Measurements from ENCODE around the gene ANLN.
"Not testable (repeated sequence)": the region's sequence is repeated elsewhere in the genome, so short reads cannot be mapped to it uniquely, and the experiment has no call there.

The ANLN gene

GRCh38 chr7:36496576-36496975 is 106.9 kb downstream of the ANLN start:
- Histone ChIP-seq H3K4me3 (ENCODE audit: insufficient read depth, low read length, poor library complexity, severe bottlenecking) (no peak overlapping the region), H3K79me2 (ENCODE audit: insufficient read depth, low read length) (no peaks in the 10 kb centered on the region), H2AFZ (ENCODE audit: low read depth, low read length, severe bottlenecking) (no peak overlapping the region), H3K9me3 (ENCODE audit: insufficient read depth, low read length) (no peaks in the 10 kb centered on the region), H3F3A (ENCODE audit: insufficient read depth) (no peaks in the 10 kb centered on the region), H3K27me3 (ENCODE audit: low read length) (no peaks in the 10 kb centered on the region), H3K36me3 (ENCODE audit: low read length) (no peaks in the 10 kb centered on the region), H3K4me2 (ENCODE audit: low read depth, low read length, poor library complexity, severe bottlenecking) (no peak overlapping the region), H3K9ac (ENCODE audit: low read length) (no peak overlapping the region), H4K20me1 (ENCODE audit: low read depth, low read length) (no peaks in the 10 kb centered on the region), H3K27ac (ENCODE audit: low read depth, low read length) (no peak overlapping the region), H3K9me2 (replicated peaks; ENCODE audit: insufficient read depth, low read length) (no peaks in the 10 kb centered on the region)
- TF ChIP-seq, protein P1, sequence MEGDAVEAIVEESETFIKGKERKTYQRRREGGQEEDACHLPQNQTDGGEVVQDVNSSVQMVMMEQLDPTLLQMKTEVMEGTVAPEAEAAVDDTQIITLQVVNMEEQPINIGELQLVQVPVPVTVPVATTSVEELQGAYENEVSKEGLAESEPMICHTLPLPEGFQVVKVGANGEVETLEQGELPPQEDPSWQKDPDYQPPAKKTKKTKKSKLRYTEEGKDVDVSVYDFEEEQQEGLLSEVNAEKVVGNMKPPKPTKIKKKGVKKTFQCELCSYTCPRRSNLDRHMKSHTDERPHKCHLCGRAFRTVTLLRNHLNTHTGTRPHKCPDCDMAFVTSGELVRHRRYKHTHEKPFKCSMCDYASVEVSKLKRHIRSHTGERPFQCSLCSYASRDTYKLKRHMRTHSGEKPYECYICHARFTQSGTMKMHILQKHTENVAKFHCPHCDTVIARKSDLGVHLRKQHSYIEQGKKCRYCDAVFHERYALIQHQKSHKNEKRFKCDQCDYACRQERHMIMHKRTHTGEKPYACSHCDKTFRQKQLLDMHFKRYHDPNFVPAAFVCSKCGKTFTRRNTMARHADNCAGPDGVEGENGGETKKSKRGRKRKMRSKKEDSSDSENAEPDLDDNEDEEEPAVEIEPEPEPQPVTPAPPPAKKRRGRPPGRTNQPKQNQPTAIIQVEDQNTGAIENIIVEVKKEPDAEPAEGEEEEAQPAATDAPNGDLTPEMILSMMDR (IDR thresholded peaks at IDR 0.05; ENCODE audit: insufficient read depth, low read length, poor library complexity, severe bottlenecking): no peak
- TF ChIP-seq EZH2phosphoT487 (conservative IDR thresholded peaks at IDR 0.05; ENCODE audit: low read length): no peak

GRCh38 chr7:36497176-36497575 is 107.5 kb downstream of the ANLN start:
- H3K79me2 ChIP-seq (ENCODE audit: insufficient read depth, low read length); H3K9ac ChIP-seq (ENCODE audit: low read length); H3F3A ChIP-seq (ENCODE audit: insufficient read depth); H3K27me3 ChIP-seq (ENCODE audit: low read length); H4K20me1 ChIP-seq (ENCODE audit: low read depth, low read length); H3K4me2 ChIP-seq (ENCODE audit: low read depth, low read length, poor library complexity, severe bottlenecking); H3K9me3 ChIP-seq (ENCODE audit: insufficient read depth, low read length); H3K27ac ChIP-seq (ENCODE audit: low read depth, low read length); H3K4me3 ChIP-seq (ENCODE audit: insufficient read depth, low read length, poor library complexity, severe bottlenecking); H2AFZ ChIP-seq (ENCODE audit: low read depth, low read length, severe bottlenecking); H3K36me3 ChIP-seq (ENCODE audit: low read length); H3K9me2 ChIP-seq (replicated peaks; ENCODE audit: insufficient read depth, low read length): not testable (repeated sequence)

GRCh38 chr7:36497775-36498174 is 108.1 kb downstream of the ANLN start:
- TF ChIP-seq, protein P1 (IDR thresholded peaks at IDR 0.05; ENCODE audit: insufficient read depth, low read length, poor library complexity, severe bottlenecking): no peak
- no peak for TF ChIP-seq EZH2phosphoT487 (conservative IDR thresholded peaks at IDR 0.05; ENCODE audit: low read length)
- Histone ChIP-seq H4K20me1 (ENCODE audit: low read depth, low read length) (no peaks in the 10 kb centered on the region), H3K79me2 (ENCODE audit: insufficient read depth, low read length) (no peaks in the 10 kb centered on the region), H3K9ac (ENCODE audit: low read length) (no peak overlapping the region), H3K4me2 (ENCODE audit: low read depth, low read length, poor library complexity, severe bottlenecking) (no peak overlapping the region), H3K36me3 (ENCODE audit: low read length) (no peaks in the 10 kb centered on the region), H2AFZ (ENCODE audit: low read depth, low read length, severe bottlenecking) (no peak overlapping the region), H3F3A (ENCODE audit: insufficient read depth) (no peaks in the 10 kb centered on the region), H3K9me2 (replicated peaks; ENCODE audit: insufficient read depth, low read length) (no peaks in the 10 kb centered on the region), H3K27ac (ENCODE audit: low read depth, low read length) (no peak overlapping the region), H3K9me3 (ENCODE audit: insufficient read depth, low read length) (no peaks in the 10 kb centered on the region), H3K4me3 (ENCODE audit: insufficient read depth, low read length, poor library complexity, severe bottlenecking) (no peak overlapping the region), H3K27me3 (ENCODE audit: low read length) (no peaks in the 10 kb centered on the region)

All from SU-DHL-6 (cell line).